Astrocyte of the cerebellum (primary cell): ENCODE results near the gene HSD17B8.

ENCODE experiments used
- DNase-seq: peaks from one replicate; pipeline ENCODE4 v3.0.0-alpha.2; 2011; ENCODE audit warnings: low read depth
- H3K4me3 ChIP-seq: 2 replicates; pipeline ENCODE4 v1.5.1; 2011; ENCODE audit warnings: mild to moderate bottlenecking, low read depth, low read length, moderate library complexity
- CTCF ChIP-seq: IDR thresholded peaks from 2 replicates; pipeline ENCODE4 v1.5.1; 2012; ENCODE audit warnings: low read length, low read depth, moderate library complexity, mild to moderate bottlenecking; ENCODE audit errors: missing control alignments
- in situ Hi-C: cut with HindIII; loops from 2 replicates; pipeline ENCODE4 v1.10.0; 2017; ENCODE audit warnings: low sequenced_read_pairs

The HSD17B8 gene

GRCh38 chr6:33248932-33249731 lies 44.7 kb downstream of the HSD17B8 start:
- in situ Hi-C loops: no loop called here
- peak overlapping the region; percentile 45 for H3K4me3 ChIP-seq
- DNase-seq: peak; percentile 98
- TF ChIP-seq CTCF: no peak

GRCh38 chr6:33249732-33250630 lies 45.5 kb downstream of the HSD17B8 start:
- peak overlapping the region; percentile 45 for H3K4me3 ChIP-seq
- in situ Hi-C loops: no loop called here
- DNase-seq: peak; percentile 41
- TF ChIP-seq CTCF: no peak

GRCh38 chr6:33250731-33251130 lies 46.3 kb downstream of the HSD17B8 start:
- DNase-seq: no peak
- in situ Hi-C loops: no loop called here
- TF ChIP-seq CTCF: no peak
- no peak overlapping the region for H3K4me3 ChIP-seq

- H3K4me3 ChIP-seq: no peak overlapping the region
- TF ChIP-seq CTCF: no peak
- DNase-seq: no peak
- in situ Hi-C loops: no loop called here
Measured at GRCh38 chr6:33251395-33252012, 47.0 kb downstream of the HSD17B8 start.

GRCh38 chr6:33252759-33253158 lies 48.3 kb downstream of the HSD17B8 start:
- in situ Hi-C loops: no loop called here
- no peak for TF ChIP-seq CTCF
- no peak overlapping the region for H3K4me3 ChIP-seq
- DNase-seq: no peak

GRCh38 chr6:33254591-33254990 lies 50.1 kb downstream of the HSD17B8 start:
- in situ Hi-C loops: no loop called here

More at GRCh38 chr6:33254591-33254990, 50.1 kb downstream of the HSD17B8 start:
- no peak overlapping the region for H3K4me3 ChIP-seq
- no peak for TF ChIP-seq CTCF
- DNase-seq: no peak
